SU-DHL-6 (cell line): ENCODE data around the gene QKI.

ENCODE experiments used
- H2AFZ ChIP-seq: fragments of 200-600 bp; sonication (generic); 2 replicates; pipeline ENCODE4 v1.6.1; 2014; ENCODE audit warnings: low read depth, mild to moderate bottlenecking, moderate library complexity, mixed read lengths, antibody characterized with exemption, low read length; ENCODE audit not compliant: severe bottlenecking
- H3F3A ChIP-seq: fragments of 200-600 bp; shearing (Covaris generic); 2 replicates; pipeline ENCODE4 v1.6.0; 2016; ENCODE audit warnings: antibody characterized with exemption, mild to moderate bottlenecking; ENCODE audit not compliant: insufficient read depth
- H3K27ac ChIP-seq: fragments of 200-600 bp; sonication (generic); 2 replicates; pipeline ENCODE4 v1.5.1; 2016; ENCODE audit warnings: low read depth, mild to moderate bottlenecking, low read length, moderate library complexity, mixed read lengths
- H3K27me3 ChIP-seq: fragments of 200-600 bp; sonication (generic), shearing (Covaris generic); 2 replicates; pipeline ENCODE4 v1.6.0; 2014; ENCODE audit warnings: mild to moderate bottlenecking, low read length
- H3K36me3 ChIP-seq: fragments of 200-600 bp; sonication (generic); 2 replicates; pipeline ENCODE4 v1.6.1; 2014; ENCODE audit warnings: mild to moderate bottlenecking, low read length, mixed read lengths
- H3K4me2 ChIP-seq: fragments of 300-600, 200-600 bp; shearing (Covaris generic), sonication (generic); 2 replicates; pipeline ENCODE4 v1.6.0; 2014; ENCODE audit warnings: low read length, low read depth, mild to moderate bottlenecking; ENCODE audit not compliant: poor library complexity, severe bottlenecking
- H3K4me3 ChIP-seq: fragments of 200-600 bp; sonication (generic); 2 replicates; pipeline ENCODE4 v1.5.1; 2014; ENCODE audit warnings: antibody characterized with exemption, low read length, mild to moderate bottlenecking, mixed read lengths; ENCODE audit not compliant: insufficient read depth, poor library complexity, severe bottlenecking
- H3K79me2 ChIP-seq: fragments of 200-600 bp; sonication (generic); 2 replicates; pipeline ENCODE4 v1.6.1; 2014; ENCODE audit warnings: mild to moderate bottlenecking, low read length, moderate library complexity; ENCODE audit not compliant: insufficient read depth
- H3K9ac ChIP-seq: fragments of 200-600 bp; sonication (generic); 2 replicates; pipeline ENCODE4 v1.7.0; 2014; ENCODE audit warnings: mild to moderate bottlenecking, low read length
- H3K9me2 ChIP-seq: fragments of 200-600 bp; sonication (generic); replicated peaks from 2 replicates; pipeline ENCODE4 v1.6.1; 2014; ENCODE audit warnings: low read length; ENCODE audit not compliant: insufficient read depth
- H3K9me3 ChIP-seq: fragments of 200-600 bp; sonication (generic); 2 replicates; pipeline ENCODE4 v1.6.1; 2014; ENCODE audit warnings: low read length, mixed read lengths; ENCODE audit not compliant: insufficient read depth
- H4K20me1 ChIP-seq: fragments of 200-600 bp; sonication (generic); 2 replicates; pipeline ENCODE4 v1.6.1; 2014; ENCODE audit warnings: low read depth, mild to moderate bottlenecking, antibody characterized with exemption, low read length, moderate library complexity, mixed read lengths
- EZH2phosphoT487 ChIP-seq: fragments of 200-600 bp; sonication (generic), shearing (Covaris generic); conservative IDR thresholded peaks from 2 replicates; pipeline ENCODE4 v1.6.1; 2018; ENCODE audit warnings: mild to moderate bottlenecking, antibody characterized with exemption, low read length, moderate library complexity, mixed read lengths
- TF ChIP-seq, protein P1 (sequence below): fragments of 200-600 bp; sonication (generic); IDR thresholded peaks from one replicate; pipeline ENCODE4 v1.5.1; 2017; ENCODE audit warnings: antibody characterized with exemption, mild to moderate bottlenecking, low read length, moderate library complexity; ENCODE audit not compliant: insufficient read depth, poor library complexity, severe bottlenecking

The QKI gene

DNA sequence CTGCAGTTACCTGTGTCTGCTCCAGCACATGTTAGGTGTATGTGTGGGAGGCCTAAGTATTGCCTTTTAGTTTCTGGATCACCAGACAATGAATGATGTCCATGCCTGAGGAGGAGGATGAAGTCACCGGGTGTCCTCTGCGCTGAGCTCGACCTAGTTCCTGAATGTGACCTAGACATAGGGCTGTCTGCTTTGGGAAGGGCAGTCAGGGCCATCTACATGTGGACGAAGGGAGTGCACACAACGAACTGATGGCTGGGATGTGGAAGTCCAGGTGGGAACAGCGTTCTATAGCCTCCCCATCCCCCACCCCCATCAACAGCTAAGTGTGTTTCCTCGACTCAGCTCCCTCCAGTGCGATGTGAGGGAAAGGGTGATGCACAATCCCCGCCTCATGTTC lies 186.3 kb downstream of the QKI start:
- H3K9me3 ChIP-seq: no peaks in the 10 kb centered on the region
- no peaks in the 10 kb centered on the region for H3K27me3 ChIP-seq
- H3K79me2 ChIP-seq: no peaks in the 10 kb centered on the region
- H3K9me2 ChIP-seq: no peaks in the 10 kb centered on the region
- no peak overlapping the region for H3K4me2 ChIP-seq
- H3K4me3 ChIP-seq: no peak overlapping the region
- no peaks in the 10 kb centered on the region for H3F3A ChIP-seq
- TF ChIP-seq, protein P1, sequence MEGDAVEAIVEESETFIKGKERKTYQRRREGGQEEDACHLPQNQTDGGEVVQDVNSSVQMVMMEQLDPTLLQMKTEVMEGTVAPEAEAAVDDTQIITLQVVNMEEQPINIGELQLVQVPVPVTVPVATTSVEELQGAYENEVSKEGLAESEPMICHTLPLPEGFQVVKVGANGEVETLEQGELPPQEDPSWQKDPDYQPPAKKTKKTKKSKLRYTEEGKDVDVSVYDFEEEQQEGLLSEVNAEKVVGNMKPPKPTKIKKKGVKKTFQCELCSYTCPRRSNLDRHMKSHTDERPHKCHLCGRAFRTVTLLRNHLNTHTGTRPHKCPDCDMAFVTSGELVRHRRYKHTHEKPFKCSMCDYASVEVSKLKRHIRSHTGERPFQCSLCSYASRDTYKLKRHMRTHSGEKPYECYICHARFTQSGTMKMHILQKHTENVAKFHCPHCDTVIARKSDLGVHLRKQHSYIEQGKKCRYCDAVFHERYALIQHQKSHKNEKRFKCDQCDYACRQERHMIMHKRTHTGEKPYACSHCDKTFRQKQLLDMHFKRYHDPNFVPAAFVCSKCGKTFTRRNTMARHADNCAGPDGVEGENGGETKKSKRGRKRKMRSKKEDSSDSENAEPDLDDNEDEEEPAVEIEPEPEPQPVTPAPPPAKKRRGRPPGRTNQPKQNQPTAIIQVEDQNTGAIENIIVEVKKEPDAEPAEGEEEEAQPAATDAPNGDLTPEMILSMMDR: no peak
- no peak for TF ChIP-seq EZH2phosphoT487
- H4K20me1 ChIP-seq: no peaks in the 10 kb centered on the region
- H3K36me3 ChIP-seq: no peaks in the 10 kb centered on the region
- no peak overlapping the region for H2AFZ ChIP-seq
- H3K27ac ChIP-seq: no peak overlapping the region
- H3K9ac ChIP-seq: no peak overlapping the region

DNA sequence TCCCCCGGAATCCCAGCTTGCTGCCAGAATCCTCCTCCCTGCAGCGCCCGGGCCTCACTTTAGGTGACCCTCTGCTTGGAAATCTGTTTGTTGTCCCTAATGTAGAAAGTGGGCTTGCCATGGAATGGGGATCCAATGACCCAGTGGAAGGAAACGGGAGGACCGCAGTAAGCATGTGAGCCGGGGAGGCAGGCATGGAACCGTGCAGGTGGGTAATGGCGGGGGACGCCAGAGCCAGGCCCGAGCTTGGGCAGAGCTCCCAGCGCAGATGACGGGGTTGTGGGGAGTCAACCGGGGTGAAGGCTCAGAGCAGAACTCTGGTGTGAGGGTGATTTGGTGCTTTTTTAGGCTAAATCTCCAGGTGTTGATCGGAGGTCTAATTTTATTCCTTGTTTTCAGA lies 188.3 kb downstream of the QKI start:
- H3K9me3 ChIP-seq: no peaks in the 10 kb centered on the region
- no peaks in the 10 kb centered on the region for H3K79me2 ChIP-seq
- no peak overlapping the region for H3K27ac ChIP-seq
- no peak overlapping the region for H3K4me3 ChIP-seq
- H3K9me2 ChIP-seq: no peaks in the 10 kb centered on the region
- no peaks in the 10 kb centered on the region for H3K27me3 ChIP-seq
- no peaks in the 10 kb centered on the region for H4K20me1 ChIP-seq
- H2AFZ ChIP-seq: no peak overlapping the region
- no peaks in the 10 kb centered on the region for H3F3A ChIP-seq
- no peaks in the 10 kb centered on the region for H3K36me3 ChIP-seq
- H3K4me2 ChIP-seq: no peak overlapping the region
- H3K9ac ChIP-seq: no peak overlapping the region
- TF ChIP-seq, protein P1: no peak
- TF ChIP-seq EZH2phosphoT487: no peak

DNA sequence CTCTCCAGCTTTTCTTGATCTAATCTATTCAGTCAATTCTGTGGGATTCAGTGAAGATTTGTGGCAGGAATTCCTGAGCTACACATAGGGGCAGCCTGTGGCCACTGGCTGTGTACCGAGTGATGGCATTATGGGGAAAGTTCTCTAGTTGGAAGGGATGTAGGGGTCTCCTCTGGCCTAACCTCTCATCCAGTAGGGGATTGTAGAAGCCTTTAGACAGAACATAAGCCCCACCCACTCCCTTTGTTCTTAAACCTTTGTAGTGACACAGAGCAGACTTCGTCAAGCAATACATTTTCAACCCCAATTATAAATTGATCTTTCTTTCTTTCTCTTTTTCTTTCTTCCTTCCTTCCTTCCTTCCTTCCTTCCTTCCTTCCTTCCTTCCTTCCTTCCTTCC lies 188.9 kb downstream of the QKI start:
- no peaks in the 10 kb centered on the region for H3K9me3 ChIP-seq
- TF ChIP-seq EZH2phosphoT487: no peak
- TF ChIP-seq, protein P1: no peak

More for the DNA sequence above, 188.9 kb downstream of the QKI start:
- no peak overlapping the region for H3K27ac ChIP-seq
- H3K79me2 ChIP-seq: no peaks in the 10 kb centered on the region
- no peaks in the 10 kb centered on the region for H3K9me2 ChIP-seq
- no peak overlapping the region for H3K4me3 ChIP-seq
- no peak overlapping the region for H2AFZ ChIP-seq
- no peaks in the 10 kb centered on the region for H3K36me3 ChIP-seq
- H4K20me1 ChIP-seq: no peaks in the 10 kb centered on the region
- H3F3A ChIP-seq: no peaks in the 10 kb centered on the region
- H3K27me3 ChIP-seq: no peaks in the 10 kb centered on the region
- H3K9ac ChIP-seq: no peak overlapping the region
- H3K4me2 ChIP-seq: no peak overlapping the region
